ENCODE data around the gene NACC1.

The NACC1 gene

DNA sequence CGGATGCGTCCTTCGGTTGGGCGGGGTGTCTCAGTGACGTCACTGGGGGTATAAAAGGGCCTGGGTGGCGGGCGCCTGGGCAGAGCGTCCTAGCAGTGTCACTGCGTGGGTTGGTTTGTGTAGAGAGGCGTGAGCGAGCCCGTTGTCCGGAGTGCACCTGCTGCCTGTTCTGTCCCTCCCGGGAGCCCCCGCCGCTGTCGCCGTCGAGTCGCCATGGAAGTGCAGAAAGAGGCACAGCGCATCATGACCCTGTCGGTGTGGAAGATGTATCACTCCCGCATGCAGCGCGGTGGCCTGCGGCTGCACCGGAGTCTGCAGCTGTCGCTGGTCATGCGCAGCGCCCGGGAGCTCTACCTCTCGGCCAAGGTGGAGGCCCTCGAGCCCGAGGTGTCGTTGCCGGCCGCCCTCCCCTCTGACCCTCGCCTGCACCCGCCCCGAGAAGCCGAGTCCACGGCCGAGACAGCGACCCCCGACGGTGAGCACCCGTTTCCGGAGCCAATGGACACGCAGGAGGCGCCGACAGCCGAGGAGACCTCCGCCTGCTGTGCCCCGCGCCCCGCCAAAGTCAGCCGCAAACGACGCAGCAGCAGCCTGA, 35.0 kb downstream of the NACC1 start (continued):
- TF ChIP-seq, protein P1, sequence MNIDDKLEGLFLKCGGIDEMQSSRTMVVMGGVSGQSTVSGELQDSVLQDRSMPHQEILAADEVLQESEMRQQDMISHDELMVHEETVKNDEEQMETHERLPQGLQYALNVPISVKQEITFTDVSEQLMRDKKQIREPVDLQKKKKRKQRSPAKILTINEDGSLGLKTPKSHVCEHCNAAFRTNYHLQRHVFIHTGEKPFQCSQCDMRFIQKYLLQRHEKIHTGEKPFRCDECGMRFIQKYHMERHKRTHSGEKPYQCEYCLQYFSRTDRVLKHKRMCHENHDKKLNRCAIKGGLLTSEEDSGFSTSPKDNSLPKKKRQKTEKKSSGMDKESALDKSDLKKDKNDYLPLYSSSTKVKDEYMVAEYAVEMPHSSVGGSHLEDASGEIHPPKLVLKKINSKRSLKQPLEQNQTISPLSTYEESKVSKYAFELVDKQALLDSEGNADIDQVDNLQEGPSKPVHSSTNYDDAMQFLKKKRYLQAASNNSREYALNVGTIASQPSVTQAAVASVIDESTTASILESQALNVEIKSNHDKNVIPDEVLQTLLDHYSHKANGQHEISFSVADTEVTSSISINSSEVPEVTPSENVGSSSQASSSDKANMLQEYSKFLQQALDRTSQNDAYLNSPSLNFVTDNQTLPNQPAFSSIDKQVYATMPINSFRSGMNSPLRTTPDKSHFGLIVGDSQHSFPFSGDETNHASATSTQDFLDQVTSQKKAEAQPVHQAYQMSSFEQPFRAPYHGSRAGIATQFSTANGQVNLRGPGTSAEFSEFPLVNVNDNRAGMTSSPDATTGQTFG (tag by site-specific recombination; IDR thresholded peaks at IDR 0.05; ENCODE audit: borderline replicate concordance), result peak; percentile 79; the same call in 1 of the 2 replicates
- TF ChIP-seq ZNF791 (tag by site-specific recombination; IDR thresholded peaks at IDR 0.05) (0 out of 2 replicates have a peak, but pooled peaks have one; percentile 29), BCL11B (tag by site-specific recombination; IDR thresholded peaks at IDR 0.05; ENCODE audit: low read depth) (peak; percentile 74), ZNF221 (tag by site-specific recombination; IDR thresholded peaks at IDR 0.05; ENCODE audit: borderline replicate concordance) (no peak), ZNF529 (tag by site-specific recombination; IDR thresholded peaks at IDR 0.05; ENCODE audit: insufficient replicate concordance) (no peak), KLF10 (tag by site-specific recombination; IDR thresholded peaks at IDR 0.05) (peak; percentile 74), ZNF157 (tag by site-specific recombination; IDR thresholded peaks at IDR 0.05) (no peak), GFI1B (tag by site-specific recombination; IDR thresholded peaks at IDR 0.05) (peak; percentile 35; the same call in 1 of the 2 replicates), ZXDB (tag by site-specific recombination; IDR thresholded peaks at IDR 0.05) (peak; percentile 85; the same call in 1 of the 2 replicates), KLF16 (tag by site-specific recombination; IDR thresholded peaks at IDR 0.05) (peak; percentile 97), ZNF623 (tag by site-specific recombination; IDR thresholded peaks at IDR 0.05) (peak; percentile 49), ZBTB20 (tag by site-specific recombination; IDR thresholded peaks at IDR 0.05) (peak; percentile 70; the same call in 1 of the 2 replicates), SCRT2 (tag by site-specific recombination; IDR thresholded peaks at IDR 0.05) (peak; percentile 92), ZNF214 (tag by site-specific recombination; IDR thresholded peaks at IDR 0.05; ENCODE audit: borderline replicate concordance) (no peak), ZNF132 (tag by site-specific recombination; IDR thresholded peaks at IDR 0.05; ENCODE audit: borderline replicate concordance) (no peak), GLIS2 (tag by site-specific recombination; IDR thresholded peaks at IDR 0.05) (0 out of 2 replicates have a peak, but pooled peaks have one; percentile 42), ZNF16 (tag by site-specific recombination; IDR thresholded peaks at IDR 0.05; ENCODE audit: low read depth) (no peak)
- TF ChIP-seq, protein P2, sequence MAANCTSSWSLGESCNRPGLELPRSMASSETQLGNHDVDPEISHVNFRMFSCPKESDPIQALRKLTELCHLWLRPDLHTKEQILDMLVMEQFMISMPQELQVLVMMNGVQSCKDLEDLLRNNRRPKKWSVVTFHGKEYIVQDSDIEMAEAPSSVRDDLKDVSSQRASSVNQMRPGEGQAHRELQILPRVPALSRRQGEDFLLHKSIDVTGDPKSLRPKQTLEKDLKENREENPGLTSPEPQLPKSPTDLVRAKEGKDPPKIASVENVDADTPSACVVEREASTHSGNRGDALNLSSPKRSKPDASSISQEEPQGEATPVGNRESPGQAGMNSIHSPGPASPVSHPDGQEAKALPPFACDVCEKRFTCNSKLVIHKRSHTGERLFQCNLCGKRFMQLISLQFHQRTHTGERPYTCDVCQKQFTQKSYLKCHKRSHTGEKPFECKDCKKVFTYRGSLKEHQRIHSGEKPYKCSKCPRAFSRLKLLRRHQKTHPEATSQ (tag by site-specific recombination; IDR thresholded peaks at IDR 0.05), result 0 out of 2 replicates have a peak, but pooled peaks have one; percentile 85
- TF ChIP-seq, protein P3, sequence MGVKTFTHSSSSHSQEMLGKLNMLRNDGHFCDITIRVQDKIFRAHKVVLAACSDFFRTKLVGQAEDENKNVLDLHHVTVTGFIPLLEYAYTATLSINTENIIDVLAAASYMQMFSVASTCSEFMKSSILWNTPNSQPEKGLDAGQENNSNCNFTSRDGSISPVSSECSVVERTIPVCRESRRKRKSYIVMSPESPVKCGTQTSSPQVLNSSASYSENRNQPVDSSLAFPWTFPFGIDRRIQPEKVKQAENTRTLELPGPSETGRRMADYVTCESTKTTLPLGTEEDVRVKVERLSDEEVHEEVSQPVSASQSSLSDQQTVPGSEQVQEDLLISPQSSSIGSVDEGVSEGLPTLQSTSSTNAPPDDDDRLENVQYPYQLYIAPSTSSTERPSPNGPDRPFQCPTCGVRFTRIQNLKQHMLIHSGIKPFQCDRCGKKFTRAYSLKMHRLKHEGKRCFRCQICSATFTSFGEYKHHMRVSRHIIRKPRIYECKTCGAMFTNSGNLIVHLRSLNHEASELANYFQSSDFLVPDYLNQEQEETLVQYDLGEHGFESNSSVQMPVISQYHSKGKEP (tag by site-specific recombination; IDR thresholded peaks at IDR 0.05), result peak; percentile 42
- TF ChIP-seq, protein P4, sequence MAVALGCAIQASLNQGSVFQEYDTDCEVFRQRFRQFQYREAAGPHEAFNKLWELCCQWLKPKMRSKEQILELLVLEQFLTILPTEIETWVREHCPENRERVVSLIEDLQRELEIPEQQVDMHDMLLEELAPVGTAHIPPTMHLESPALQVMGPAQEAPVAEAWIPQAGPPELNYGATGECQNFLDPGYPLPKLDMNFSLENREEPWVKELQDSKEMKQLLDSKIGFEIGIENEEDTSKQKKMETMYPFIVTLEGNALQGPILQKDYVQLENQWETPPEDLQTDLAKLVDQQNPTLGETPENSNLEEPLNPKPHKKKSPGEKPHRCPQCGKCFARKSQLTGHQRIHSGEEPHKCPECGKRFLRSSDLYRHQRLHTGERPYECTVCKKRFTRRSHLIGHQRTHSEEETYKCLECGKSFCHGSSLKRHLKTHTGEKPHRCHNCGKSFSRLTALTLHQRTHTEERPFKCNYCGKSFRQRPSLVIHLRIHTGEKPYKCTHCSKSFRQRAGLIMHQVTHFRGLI (tag by site-specific recombination; IDR thresholded peaks at IDR 0.05), result peak; percentile 98
- TF ChIP-seq, protein P5, sequence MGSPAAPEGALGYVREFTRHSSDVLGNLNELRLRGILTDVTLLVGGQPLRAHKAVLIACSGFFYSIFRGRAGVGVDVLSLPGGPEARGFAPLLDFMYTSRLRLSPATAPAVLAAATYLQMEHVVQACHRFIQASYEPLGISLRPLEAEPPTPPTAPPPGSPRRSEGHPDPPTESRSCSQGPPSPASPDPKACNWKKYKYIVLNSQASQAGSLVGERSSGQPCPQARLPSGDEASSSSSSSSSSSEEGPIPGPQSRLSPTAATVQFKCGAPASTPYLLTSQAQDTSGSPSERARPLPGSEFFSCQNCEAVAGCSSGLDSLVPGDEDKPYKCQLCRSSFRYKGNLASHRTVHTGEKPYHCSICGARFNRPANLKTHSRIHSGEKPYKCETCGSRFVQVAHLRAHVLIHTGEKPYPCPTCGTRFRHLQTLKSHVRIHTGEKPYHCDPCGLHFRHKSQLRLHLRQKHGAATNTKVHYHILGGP (tag by site-specific recombination; IDR thresholded peaks at IDR 0.05), result no peak
- TF ChIP-seq, protein P6, sequence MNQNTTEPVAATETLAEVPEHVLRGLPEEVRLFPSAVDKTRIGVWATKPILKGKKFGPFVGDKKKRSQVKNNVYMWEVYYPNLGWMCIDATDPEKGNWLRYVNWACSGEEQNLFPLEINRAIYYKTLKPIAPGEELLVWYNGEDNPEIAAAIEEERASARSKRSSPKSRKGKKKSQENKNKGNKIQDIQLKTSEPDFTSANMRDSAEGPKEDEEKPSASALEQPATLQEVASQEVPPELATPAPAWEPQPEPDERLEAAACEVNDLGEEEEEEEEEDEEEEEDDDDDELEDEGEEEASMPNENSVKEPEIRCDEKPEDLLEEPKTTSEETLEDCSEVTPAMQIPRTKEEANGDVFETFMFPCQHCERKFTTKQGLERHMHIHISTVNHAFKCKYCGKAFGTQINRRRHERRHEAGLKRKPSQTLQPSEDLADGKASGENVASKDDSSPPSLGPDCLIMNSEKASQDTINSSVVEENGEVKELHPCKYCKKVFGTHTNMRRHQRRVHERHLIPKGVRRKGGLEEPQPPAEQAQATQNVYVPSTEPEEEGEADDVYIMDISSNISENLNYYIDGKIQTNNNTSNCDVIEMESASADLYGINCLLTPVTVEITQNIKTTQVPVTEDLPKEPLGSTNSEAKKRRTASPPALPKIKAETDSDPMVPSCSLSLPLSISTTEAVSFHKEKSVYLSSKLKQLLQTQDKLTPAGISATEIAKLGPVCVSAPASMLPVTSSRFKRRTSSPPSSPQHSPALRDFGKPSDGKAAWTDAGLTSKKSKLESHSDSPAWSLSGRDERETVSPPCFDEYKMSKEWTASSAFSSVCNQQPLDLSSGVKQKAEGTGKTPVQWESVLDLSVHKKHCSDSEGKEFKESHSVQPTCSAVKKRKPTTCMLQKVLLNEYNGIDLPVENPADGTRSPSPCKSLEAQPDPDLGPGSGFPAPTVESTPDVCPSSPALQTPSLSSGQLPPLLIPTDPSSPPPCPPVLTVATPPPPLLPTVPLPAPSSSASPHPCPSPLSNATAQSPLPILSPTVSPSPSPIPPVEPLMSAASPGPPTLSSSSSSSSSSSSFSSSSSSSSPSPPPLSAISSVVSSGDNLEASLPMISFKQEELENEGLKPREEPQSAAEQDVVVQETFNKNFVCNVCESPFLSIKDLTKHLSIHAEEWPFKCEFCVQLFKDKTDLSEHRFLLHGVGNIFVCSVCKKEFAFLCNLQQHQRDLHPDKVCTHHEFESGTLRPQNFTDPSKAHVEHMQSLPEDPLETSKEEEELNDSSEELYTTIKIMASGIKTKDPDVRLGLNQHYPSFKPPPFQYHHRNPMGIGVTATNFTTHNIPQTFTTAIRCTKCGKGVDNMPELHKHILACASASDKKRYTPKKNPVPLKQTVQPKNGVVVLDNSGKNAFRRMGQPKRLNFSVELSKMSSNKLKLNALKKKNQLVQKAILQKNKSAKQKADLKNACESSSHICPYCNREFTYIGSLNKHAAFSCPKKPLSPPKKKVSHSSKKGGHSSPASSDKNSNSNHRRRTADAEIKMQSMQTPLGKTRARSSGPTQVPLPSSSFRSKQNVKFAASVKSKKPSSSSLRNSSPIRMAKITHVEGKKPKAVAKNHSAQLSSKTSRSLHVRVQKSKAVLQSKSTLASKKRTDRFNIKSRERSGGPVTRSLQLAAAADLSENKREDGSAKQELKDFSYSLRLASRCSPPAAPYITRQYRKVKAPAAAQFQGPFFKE (tag by site-specific recombination; IDR thresholded peaks at IDR 0.05; ENCODE audit: borderline replicate concordance), result peak; percentile 99; the same call in 1 of the 2 replicates
- TF ChIP-seq, protein P7, sequence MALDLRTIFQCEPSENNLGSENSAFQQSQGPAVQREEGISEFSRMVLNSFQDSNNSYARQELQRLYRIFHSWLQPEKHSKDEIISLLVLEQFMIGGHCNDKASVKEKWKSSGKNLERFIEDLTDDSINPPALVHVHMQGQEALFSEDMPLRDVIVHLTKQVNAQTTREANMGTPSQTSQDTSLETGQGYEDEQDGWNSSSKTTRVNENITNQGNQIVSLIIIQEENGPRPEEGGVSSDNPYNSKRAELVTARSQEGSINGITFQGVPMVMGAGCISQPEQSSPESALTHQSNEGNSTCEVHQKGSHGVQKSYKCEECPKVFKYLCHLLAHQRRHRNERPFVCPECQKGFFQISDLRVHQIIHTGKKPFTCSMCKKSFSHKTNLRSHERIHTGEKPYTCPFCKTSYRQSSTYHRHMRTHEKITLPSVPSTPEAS (tag by site-specific recombination; IDR thresholded peaks at IDR 0.05), result peak; percentile 52; the same call in 1 of the 2 replicates
